Measurements from ENCODE around the gene ZNF157.

Gene ZNF157

GRCh38 chrX:47390780-47391179 is 20.4 kb downstream of the ZNF157 start:
- H3K27ac Mint-ChIP-seq = no peak overlapping the region
- no peaks in the 10 kb centered on the region for H3K36me3 Mint-ChIP-seq (ENCODE audit: low read depth)
- no peaks in the 10 kb centered on the region for H3K9me3 Mint-ChIP-seq
- H3K4me1 Mint-ChIP-seq (ENCODE audit: low read depth) = peaks cover 8% of the 10 kb centered on the region
- H3K4me3 Mint-ChIP-seq = no peak overlapping the region
- no peaks in the 10 kb centered on the region for H3K27me3 Mint-ChIP-seq

- Mint-ChIP-seq H3K9me3 (peaks cover 13% of the 10 kb centered on the region), H3K36me3 (ENCODE audit: low read depth) (peaks cover 35% of the 10 kb centered on the region), H3K4me1 (ENCODE audit: low read depth) (no peaks in the 10 kb centered on the region), H3K27me3 (no peaks in the 10 kb centered on the region), H3K4me3 (no peak overlapping the region), H3K27ac (no peak overlapping the region)
Measured at GRCh38 chrX:47413179-47413594, 42.8 kb downstream of the ZNF157 start.

- no peaks in the 10 kb centered on the region for H3K27me3 Mint-ChIP-seq
- H3K9me3 Mint-ChIP-seq = peaks cover 19% of the 10 kb centered on the region
- no peak overlapping the region for H3K27ac Mint-ChIP-seq
- no peaks in the 10 kb centered on the region for H3K4me1 Mint-ChIP-seq (ENCODE audit: low read depth)
- H3K36me3 Mint-ChIP-seq (ENCODE audit: low read depth) = peaks cover 9% of the 10 kb centered on the region
- no peak overlapping the region for H3K4me3 Mint-ChIP-seq
Measured at GRCh38 chrX:47420265-47420664, 49.9 kb downstream of the ZNF157 start.

GRCh38 chrX:47420962-47421361 is 50.6 kb downstream of the ZNF157 start:
- peaks cover 9% of the 10 kb centered on the region for H3K36me3 Mint-ChIP-seq (ENCODE audit: low read depth)
- H3K27me3 Mint-ChIP-seq = no peaks in the 10 kb centered on the region
- no peaks in the 10 kb centered on the region for H3K4me1 Mint-ChIP-seq (ENCODE audit: low read depth)
- peaks cover 19% of the 10 kb centered on the region for H3K9me3 Mint-ChIP-seq
- H3K4me3 Mint-ChIP-seq = no peak overlapping the region
- H3K27ac Mint-ChIP-seq = no peak overlapping the region

- Mint-ChIP-seq H3K27me3 (no peaks in the 10 kb centered on the region), H3K9me3 (peaks cover 15% of the 10 kb centered on the region), H3K27ac (no peak overlapping the region), H3K4me3 (no peak overlapping the region), H3K4me1 (ENCODE audit: low read depth) (no peaks in the 10 kb centered on the region), H3K36me3 (ENCODE audit: low read depth) (peaks cover 9% of the 10 kb centered on the region)
Measured at GRCh38 chrX:47422444-47422843, 52.1 kb downstream of the ZNF157 start.

GRCh38 chrX:47430925-47431324 is 60.5 kb downstream of the ZNF157 start:
- Mint-ChIP-seq H3K36me3 (ENCODE audit: low read depth) (no peaks in the 10 kb centered on the region), H3K27ac (no peak overlapping the region), H3K4me3 (no peak overlapping the region), H3K9me3 (no peaks in the 10 kb centered on the region), H3K4me1 (ENCODE audit: low read depth) (no peaks in the 10 kb centered on the region), H3K27me3 (no peaks in the 10 kb centered on the region)

- Mint-ChIP-seq H3K36me3 (ENCODE audit: low read depth) (peaks cover 60% of the 10 kb centered on the region), H3K4me1 (ENCODE audit: low read depth) (no peaks in the 10 kb centered on the region), H3K27ac (no peak overlapping the region), H3K27me3 (no peaks in the 10 kb centered on the region), H3K9me3 (peaks cover 34% of the 10 kb centered on the region), H3K4me3 (no peak overlapping the region)
Measured at GRCh38 chrX:47446431-47446830, 76.1 kb downstream of the ZNF157 start.

- H3K36me3 Mint-ChIP-seq (ENCODE audit: low read depth) = peaks cover 64% of the 10 kb centered on the region
- H3K27ac Mint-ChIP-seq = no peak overlapping the region
- H3K4me3 Mint-ChIP-seq = no peak overlapping the region
- H3K4me1 Mint-ChIP-seq (ENCODE audit: low read depth) = no peaks in the 10 kb centered on the region
- H3K27me3 Mint-ChIP-seq = no peaks in the 10 kb centered on the region
- peaks cover 31% of the 10 kb centered on the region for H3K9me3 Mint-ChIP-seq
Measured at GRCh38 chrX:47446971-47447370, 76.6 kb downstream of the ZNF157 start.

GRCh38 chrX:47447607-47448006 is 77.2 kb downstream of the ZNF157 start:
- H3K4me1 Mint-ChIP-seq (ENCODE audit: low read depth) = no peaks in the 10 kb centered on the region
- H3K36me3 Mint-ChIP-seq (ENCODE audit: low read depth) = peaks cover 70% of the 10 kb centered on the region

GRCh38 chrX:47448165-47448806 is 77.9 kb downstream of the ZNF157 start:
- H3K4me3 Mint-ChIP-seq = no peak overlapping the region
- no peak overlapping the region for H3K27ac Mint-ChIP-seq
- H3K36me3 Mint-ChIP-seq (ENCODE audit: low read depth) = peaks cover 77% of the 10 kb centered on the region
- no peaks in the 10 kb centered on the region for H3K4me1 Mint-ChIP-seq (ENCODE audit: low read depth)
- H3K27me3 Mint-ChIP-seq = no peaks in the 10 kb centered on the region
- peaks cover 30% of the 10 kb centered on the region for H3K9me3 Mint-ChIP-seq

More at GRCh38 chrX:47447607-47448006, 77.2 kb downstream of the ZNF157 start:
- Mint-ChIP-seq H3K27ac (no peak overlapping the region), H3K4me3 (no peak overlapping the region), H3K9me3 (peaks cover 30% of the 10 kb centered on the region), H3K27me3 (no peaks in the 10 kb centered on the region)

- Mint-ChIP-seq H3K36me3 (ENCODE audit: low read depth) (peaks cover 88% of the 10 kb centered on the region), H3K4me3 (no peak overlapping the region), H3K9me3 (peaks cover 26% of the 10 kb centered on the region), H3K4me1 (ENCODE audit: low read depth) (no peaks in the 10 kb centered on the region), H3K27me3 (no peaks in the 10 kb centered on the region), H3K27ac (no peak overlapping the region)
Measured at GRCh38 chrX:47452112-47452511, 81.7 kb downstream of the ZNF157 start.

- H3K27me3 Mint-ChIP-seq = no peaks in the 10 kb centered on the region
- no peak overlapping the region for H3K27ac Mint-ChIP-seq
- H3K36me3 Mint-ChIP-seq (ENCODE audit: low read depth) = peaks cover 65% of the 10 kb centered on the region
- no peaks in the 10 kb centered on the region for H3K9me3 Mint-ChIP-seq
- H3K4me1 Mint-ChIP-seq (ENCODE audit: low read depth) = peaks cover 5% of the 10 kb centered on the region
- no peak overlapping the region for H3K4me3 Mint-ChIP-seq
Measured at GRCh38 chrX:47456080-47456479, 85.7 kb downstream of the ZNF157 start.

GRCh38 chrX:47458528-47458927 is 88.2 kb downstream of the ZNF157 start:
- H3K4me3 Mint-ChIP-seq = no peak overlapping the region

GRCh38 chrX:47460561-47460960 is 90.2 kb downstream of the ZNF157 start:
- Mint-ChIP-seq H3K27ac (no peak overlapping the region), H3K9me3 (no peaks in the 10 kb centered on the region), H3K4me1 (ENCODE audit: low read depth) (peaks cover 5% of the 10 kb centered on the region), H3K4me3 (no peak overlapping the region), H3K27me3 (no peaks in the 10 kb centered on the region), H3K36me3 (ENCODE audit: low read depth) (peaks cover 48% of the 10 kb centered on the region)

More at GRCh38 chrX:47458528-47458927, 88.2 kb downstream of the ZNF157 start:
- Mint-ChIP-seq H3K4me1 (ENCODE audit: low read depth) (peaks cover 5% of the 10 kb centered on the region), H3K27me3 (no peaks in the 10 kb centered on the region), H3K27ac (no peak overlapping the region), H3K9me3 (no peaks in the 10 kb centered on the region), H3K36me3 (ENCODE audit: low read depth) (peaks cover 51% of the 10 kb centered on the region)

Measured in stimulated activated naive CD8-positive, alpha-beta T cell treated with anti-CD3 and anti-CD28 coated beads, Interleukin-15, Interleukin-2, amounts not matched to agents 100 ng/mL and 50 ng/mL, for 24 hours (primary cell).